HG02938 (cell line): ENCODE measurements around the gene DRC7.
"Not testable (repeated sequence)": the region's sequence is repeated elsewhere in the genome, so short reads cannot be mapped to it uniquely, and the experiment has no call there.

Experiments used
- ATAC-seq: cut with Tn5 transposase; IDR thresholded peaks from one replicate; pipeline ENCODE4 v1.9.1; 2021; ENCODE audit warnings: mild to moderate bottlenecking, moderate library complexity; ENCODE audit not compliant: unreplicated experiment

Gene DRC7

DNA sequence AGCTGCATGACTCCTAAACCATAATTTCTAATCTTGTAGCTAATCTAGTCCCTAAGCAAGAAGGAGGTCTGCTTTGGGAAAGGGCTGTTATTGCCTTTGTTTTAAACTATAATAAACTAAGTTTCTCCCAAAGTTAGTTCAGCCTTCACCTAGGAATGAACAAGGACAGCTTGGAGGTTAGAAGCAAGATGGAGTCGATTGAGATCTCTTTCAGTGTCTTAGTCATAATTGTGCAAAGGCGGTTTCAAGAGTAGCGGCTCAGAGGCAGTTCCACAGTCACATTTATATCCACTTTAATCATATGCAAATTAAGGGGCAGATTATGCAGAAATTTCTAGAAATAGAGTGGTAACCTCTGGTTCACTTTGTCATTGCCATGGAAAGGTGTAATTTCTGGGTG is 17.4 kb downstream of the DRC7 start:
- ATAC-seq = no peak

DNA sequence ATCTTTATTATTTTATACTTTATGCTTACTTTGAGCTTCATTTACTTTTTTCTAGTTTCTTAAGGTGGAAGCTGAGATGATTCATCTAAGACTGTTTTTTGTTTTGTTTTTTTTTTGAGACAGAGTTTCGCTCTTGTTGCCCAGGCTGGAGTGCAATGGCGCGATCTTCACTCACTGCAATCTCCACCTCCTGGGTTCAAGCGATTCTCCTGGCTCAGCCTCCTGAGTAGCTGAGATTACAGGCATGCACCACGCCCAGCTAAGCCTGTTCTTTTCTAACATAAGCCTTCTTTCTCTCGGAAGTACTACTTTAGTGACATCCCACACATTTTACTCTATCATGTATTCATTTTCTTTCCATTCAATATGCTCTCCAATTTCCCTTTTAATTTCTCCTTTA is 18.0 kb downstream of the DRC7 start:
- ATAC-seq = not testable (repeated sequence)

DNA sequence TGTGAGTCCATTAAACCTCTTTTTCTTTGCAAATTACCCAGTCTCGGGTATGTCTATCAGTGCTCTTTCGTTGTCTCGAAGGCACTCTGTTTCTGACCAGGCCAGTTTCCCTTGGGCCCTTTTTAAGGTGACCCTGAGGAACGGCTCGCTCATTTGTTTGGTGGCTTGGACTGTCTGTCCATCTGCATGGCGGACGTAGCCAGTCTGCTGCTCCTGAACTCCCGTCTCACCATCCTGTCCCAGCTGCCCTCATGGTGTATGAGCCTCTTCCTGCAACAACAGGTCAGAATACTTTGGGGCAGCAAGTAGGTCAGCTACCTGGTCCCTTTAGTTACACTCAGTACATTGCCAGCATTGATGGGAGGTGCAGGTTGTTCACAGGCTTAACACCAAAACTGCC is 19.0 kb downstream of the DRC7 start:
- no peak for ATAC-seq

DNA sequence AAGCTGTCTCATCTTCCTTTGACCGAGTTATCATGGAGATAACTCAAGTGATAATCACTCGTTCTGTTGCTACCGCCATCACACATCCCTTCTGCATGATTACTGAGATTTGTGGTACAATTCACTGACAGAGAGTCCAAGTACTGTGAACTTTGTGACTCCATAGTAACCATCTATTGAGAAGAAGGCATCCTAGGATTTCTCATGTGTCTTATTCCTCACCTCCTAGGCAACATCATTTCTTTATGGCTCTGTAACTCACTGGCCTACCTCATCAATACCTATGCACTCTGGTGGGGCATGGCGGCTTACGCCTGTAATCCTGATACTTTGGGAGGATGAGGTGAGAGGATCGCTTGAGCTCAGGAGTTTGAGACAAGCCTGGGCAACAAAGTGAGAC is 19.4 kb downstream of the DRC7 start:
- ATAC-seq = no peak

DNA sequence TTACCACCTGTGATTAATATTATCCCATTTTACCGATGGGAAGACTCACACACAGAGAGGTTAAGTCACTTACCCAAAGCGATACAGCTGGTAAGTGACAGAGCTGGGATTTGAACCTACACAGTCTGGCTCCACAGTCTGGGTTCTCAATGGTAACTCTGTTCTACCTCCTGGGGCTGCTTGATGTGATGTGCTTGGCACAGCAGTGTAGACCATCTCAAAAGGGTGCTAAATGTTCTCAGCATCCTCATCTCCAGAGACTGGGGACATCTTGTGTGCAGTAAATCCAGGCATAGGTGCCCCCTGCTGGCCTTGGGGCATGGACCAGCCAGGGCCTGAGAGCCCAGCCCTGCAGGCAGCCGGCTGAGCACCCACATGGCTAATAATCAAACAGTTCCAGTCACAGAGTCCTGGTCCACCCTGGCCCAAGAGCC is 25.6 kb downstream of the DRC7 start:
- no peak for ATAC-seq

DNA sequence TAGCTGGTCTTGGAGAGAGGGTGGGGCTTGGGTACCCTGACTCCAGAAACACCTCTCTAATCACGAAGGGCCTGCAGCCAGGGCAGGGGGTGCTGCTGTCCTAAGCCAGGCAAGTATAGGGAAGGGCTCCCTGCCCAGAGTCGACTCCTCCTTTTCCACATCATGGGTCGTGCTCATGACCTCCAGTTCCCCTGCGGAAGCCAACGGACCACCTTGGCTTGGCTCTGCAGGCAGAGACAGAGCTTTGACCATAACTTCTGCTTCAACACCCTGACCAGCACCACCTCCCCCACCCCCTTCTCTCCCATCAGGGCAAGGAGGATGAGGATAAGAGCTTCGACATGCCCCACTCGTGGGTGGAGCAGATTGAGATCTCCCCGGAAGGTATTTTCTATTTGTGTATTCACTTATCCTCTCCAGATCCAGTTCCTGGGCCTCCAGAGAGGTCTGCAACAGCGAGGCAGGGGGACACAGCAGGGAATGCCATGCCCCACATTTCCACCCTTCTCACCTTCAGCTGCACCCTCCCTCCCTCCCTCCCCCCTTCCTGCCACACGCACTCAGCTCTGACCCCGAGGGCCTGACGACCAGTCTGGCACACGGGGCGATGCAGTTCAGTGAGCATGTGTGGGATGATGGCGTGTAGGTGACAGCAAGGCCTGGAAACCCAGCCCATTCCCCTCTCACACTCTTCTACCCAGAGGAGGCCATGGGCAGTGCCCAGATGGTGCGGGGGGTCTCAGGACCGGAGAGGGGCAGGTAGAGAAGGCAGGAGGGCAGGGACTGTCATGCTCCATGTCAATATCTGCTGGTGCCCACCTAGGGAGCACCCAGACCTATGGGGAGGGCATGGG is 27.0 kb downstream of the DRC7 start:
- ATAC-seq = no peak

DNA sequence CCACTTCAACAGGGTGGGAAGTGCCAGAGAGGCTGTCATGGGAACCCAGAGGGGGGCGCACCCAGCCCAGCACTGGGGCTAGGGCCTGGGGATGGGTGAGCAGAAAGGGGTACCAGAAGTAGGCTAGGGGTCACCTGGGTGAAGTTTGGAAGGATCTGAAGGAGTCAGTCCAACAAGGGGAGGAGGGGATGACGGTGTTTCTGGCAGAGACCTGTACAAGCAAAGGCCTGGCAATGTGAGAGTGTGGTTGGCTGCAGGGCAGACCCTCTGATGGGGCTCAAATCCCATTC is 27.5 kb downstream of the DRC7 start:
- no peak for ATAC-seq

DNA sequence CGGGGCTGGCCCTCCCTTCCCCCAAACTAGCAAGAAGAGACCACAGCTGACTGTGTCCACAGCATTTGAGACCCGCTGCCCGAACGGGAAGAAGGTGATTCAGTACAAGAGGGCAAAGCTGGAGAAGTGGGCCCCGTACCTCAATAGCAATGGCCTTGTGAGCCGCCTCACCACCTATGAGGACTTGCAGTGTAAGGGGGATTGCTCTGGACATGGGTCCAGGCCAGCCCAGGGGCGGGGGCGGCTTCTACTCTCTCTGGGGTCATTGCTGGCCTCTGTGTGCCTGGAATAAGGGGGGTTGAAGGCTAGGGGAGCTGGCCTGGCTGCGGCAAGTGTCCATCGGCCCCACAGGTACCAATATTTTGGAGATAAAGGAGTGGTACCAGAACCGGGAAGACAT is 28.0 kb downstream of the DRC7 start:
- ATAC-seq = no peak

DNA sequence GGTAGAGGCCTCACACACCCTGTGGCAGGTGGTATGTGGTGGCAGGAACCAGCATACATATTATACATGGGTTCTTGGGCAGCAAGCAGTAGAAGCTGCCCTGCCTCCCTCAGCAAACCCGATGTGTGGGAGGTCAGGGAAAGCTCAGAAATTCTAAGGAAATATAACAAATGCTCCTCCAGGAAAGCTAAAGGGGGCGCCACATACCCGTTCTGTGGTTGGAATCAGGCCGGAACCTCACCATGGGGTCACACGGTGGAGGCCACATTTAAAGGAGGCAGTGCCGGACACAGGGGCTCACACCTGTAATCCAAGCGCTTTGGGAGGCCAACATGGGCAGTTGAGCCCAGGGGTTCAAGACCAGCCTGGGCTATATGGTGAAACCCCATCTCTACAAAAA is 28.6 kb downstream of the DRC7 start:
- ATAC-seq = no peak

DNA sequence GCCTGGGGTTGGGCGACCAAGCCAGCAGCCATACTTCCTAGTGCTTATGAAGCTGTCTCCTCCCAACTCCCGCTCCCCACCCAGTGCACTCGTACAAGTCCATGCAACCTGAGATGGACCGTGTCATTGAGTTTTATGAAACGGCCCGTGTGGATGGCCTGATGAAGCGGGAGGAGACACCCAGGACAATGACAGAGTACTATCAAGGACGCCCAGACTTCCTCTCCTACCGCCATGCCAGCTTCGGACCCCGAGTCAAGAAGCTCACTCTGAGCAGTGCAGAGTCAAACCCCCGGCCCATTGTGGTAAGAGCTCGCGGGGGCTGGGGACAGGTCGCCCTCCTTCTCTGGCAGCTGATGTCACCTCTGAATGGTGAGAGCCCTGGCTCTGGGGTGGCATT is 29.9 kb downstream of the DRC7 start:
- no peak for ATAC-seq

DNA sequence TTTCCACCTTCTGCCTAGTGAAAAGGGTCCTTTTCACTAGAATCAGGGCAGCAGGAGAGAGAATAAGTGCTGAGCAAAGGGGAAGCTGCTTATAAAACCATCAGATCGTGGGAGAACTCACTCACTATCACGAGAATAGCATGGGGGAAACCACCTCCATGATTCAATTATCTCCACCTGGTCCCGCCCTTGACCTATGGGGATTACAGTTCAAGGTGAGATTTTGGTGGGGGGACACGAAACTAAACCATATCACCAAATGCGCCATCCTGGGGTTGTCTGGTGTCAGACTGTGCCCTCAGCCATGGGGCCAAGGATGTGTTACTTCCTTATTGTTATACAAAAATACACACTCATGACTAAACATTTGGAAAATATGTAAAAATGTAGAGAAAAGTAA is 30.5 kb downstream of the DRC7 start:
- no peak for ATAC-seq

DNA sequence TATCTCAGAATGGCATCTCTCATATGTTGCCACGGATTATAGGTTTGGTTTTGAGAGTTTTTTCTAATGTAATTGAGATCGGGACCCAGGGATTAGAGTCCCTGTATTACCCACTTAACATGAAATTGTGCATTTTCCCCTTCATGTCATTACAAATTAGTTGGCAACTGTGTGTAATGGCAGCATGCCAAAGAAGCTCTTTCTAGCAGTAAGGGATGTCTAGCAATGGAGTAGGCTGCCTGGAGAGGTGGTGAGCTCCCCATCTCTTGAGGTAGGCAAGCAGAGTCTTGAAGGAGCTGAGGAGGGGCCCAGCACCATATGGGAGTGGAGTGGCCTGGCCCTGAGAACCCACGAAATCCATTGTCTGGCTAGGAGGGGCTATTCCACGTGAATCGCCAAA is 30.9 kb downstream of the DRC7 start:
- ATAC-seq = no peak

DNA sequence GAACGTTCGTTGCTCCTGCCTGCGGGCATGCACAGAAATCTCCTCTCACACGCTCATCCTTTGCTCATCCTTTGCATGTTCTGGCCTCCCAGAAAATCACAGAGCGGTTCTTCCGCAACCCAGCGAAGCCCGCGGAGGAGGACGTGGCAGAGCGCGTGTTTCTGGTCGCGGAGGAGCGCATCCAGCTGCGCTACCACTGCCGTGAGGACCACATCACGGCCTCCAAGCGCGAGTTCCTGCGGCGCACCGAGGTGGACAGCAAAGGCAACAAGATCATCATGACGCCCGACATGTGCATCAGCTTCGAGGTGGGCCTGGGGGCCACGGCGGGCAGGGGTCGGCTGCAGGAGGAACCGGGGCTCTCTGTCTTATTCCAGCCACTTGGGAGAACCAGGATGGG is 31.4 kb downstream of the DRC7 start:
- no peak for ATAC-seq

DNA sequence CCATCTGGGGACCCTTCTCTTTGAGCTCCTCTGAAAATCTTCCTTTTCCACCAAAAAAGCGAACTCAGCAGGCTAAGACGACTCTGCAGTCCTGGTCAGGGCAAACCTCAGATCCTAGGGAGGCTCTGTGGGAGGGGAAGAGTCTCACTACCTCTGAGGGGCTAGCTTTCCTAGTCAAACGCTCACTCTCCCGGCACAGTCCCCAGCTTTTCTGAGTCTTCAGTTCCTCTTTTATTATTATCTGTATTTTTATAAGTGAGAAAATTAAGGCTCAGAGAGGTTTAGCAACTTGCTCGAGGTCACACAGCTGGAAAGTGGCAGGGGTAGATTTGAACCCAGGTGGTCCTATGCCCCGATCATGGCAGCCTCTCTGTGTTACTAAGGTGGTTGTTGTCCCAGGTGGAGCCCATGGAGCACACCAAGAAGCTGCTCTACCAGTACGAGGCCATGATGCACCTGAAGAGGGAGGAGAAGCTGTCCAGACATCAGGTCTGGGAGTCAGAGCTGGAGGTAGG is 31.9 kb downstream of the DRC7 start:
- no peak for ATAC-seq

DNA sequence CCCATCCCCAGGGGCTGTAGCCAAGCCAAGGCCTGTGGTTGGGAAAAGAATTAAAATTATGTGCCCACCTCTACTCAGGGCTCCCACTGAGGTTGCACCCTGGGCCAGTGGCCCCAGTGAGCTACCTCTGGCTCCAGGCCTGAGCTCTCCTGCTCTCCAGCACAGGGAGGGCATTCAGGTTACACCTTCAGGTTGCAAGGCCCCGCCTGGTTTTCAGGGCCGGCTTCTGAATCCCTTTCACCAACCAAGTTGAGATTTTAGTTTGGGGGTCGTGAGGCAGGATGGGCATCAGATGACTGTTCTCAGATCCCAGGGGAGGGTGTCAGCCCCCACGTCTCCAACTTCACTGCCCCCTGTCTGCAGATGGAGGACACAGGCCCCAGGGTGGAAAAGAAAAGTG is 33.0 kb downstream of the DRC7 start:
- no peak for ATAC-seq

DNA sequence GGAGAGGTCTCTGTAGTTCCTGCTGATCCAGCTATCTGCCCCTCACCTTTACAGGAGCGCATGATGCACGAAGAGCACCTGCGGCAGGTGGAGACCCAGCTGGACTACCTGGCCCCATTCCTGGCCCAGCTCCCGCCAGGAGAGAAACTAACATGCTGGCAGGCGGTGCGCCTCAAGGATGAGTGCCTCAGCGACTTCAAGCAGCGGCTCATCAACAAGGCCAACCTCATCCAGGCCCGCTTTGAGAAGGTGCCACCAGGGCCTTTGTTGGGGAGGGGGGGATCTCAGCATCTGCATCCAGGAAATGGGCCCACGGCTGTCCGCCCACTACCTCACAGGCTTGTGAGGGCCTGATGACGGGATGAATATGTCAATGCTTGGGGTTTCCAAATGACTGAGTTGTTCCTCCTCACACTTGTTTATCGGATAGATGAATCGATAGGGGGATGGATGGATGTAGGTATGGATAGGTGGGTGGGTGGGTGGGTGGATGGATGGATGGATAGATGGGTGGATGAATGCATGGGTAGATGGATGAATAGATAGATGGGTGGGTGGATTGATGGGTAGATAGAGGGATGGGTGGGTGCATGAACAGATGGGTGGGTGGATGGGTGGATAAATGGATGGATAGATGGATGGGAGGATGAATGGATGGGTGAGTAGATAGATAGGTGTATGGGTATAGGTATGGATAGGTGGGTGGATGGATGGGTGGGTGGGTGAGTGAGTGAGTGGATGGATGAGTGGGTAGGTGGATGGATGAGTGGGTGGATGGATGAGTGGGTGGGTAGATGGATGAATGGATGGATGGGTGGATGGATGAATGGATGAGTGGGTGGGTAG is 34.0 kb downstream of the DRC7 start:
- no peak for ATAC-seq

DNA sequence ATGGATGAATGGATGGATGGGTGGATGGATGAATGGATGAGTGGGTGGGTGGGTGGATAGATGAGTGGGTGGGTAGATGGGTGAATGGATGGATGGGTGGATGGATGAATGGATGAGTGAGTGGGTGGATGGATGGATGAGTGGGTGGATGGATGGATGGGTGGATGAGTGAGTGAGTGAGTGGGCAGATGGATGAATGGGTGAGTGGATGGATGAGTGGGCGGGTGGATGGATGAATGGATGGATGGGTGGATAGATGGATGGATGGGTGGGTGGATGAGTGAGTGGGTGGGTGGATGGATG is 34.5 kb downstream of the DRC7 start:
- ATAC-seq = no peak

DNA sequence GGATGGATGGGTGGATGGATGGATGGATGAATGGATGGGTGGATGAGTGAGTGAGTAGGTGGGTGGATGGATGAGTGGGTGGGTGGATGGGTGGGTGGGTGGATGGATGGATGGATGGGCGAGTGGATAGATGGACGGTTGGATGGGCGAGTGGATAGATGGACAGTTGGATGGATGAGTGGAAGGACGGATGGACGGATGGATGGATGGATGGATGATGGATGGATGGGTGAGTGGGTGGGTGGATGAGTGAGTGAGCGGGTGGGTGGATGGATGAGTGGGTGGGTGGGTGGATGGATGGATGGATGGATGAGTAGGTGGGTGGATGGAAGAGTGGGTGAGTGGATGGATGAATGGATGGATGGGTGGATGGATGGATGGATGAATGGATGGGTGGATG is 35.2 kb downstream of the DRC7 start:
- ATAC-seq = not testable (repeated sequence)

DNA sequence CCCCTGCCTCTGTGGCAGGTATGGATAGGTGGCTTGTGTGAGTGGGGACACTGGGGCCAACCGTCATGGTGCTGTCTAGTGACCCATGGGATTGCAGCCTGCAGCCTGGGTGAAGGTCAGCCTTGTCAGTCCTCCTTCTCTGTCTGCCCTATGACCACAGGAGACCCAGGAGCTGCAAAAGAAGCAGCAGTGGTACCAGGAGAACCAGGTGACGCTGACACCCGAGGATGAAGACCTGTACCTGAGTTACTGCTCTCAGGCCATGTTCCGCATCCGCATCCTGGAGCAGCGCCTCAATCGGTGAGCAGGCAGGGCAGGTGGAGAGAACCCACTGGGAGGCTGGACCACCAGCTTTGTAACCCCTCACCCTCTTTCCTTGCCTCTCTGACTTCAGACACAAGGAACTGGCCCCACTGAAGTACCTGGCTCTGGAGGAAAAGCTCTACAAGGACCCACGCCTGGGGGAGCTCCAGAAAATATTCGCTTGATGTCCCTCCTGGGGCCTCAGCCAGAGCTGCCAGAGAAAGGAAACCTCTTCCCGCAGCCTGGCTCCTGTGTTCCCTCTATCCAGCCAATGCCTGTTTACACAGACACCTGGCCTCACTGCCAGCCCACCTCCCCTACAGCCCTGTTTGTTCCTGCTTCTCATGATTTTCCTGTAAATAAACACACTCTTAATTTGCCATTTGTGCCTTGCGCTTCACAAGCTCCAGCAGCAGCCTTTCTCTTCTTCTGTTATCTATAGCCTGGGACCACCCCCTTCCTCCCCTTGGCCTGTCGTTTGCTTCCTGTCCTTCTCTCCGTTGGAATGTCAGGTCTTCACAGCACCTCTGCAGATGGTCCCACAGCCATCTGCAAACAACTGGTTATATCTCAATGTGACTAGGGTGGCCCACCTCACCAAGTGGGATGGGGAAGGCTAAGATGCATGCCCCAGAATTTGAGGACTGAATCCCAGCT is 36.4 kb downstream of the DRC7 start:
- no peak for ATAC-seq

DNA sequence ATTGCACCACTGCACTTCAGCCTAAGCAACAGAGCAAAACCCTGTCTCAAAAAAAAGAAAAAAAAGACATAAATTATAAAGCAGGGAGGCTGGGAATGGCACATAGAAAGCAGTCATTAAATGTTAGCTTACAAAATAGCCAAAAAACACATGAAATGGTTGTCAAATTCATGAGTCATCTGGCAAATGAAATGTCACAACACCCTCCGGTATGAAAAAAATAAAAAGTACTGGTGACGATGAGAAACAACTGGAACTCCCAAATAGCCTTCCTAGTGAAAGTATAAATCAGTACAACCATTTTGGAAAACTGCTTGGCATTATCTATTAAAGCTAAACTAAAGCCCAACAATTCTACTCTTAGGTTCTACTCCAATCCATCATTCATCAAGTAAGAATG is 37.4 kb downstream of the DRC7 start:
- ATAC-seq = no peak

DNA sequence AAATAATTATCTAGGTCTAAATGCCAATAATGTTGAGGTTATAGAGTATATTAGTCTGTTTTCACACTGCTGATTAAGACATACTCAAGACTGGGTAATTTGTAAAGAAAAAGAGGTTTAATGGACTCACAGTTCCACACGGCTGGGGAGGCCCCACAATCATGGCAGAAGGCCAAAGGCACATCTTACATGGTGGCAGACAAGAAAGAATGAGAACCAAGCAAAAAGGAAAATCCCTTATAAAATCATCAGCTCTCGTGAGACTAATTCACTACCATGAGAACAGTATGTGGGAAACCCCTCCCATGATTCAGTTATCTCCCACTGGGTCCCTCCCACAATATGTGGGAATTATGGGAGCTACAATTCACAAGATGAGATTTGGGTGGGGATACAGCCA is 38.1 kb downstream of the DRC7 start:
- no peak for ATAC-seq
